B cell (primary cell): ENCODE measurements around the gene B9D2. TPM values are rescaled to one million over a fixed set of nuclear protein-coding genes. Genes with fewer than 3 reads are reported as not detected.
A peak's percentile ranks its signal among the peaks of the same experiment; 100 is the strongest.

Source experiments
- ATAC-seq: fragments of 200-7000 bp; cut with Tn5 transposase; one replicate; pipeline ENCODE4 v1.10.0; 2021; ENCODE audit warnings: low read depth, mild to moderate bottlenecking, moderate number of reproducible peaks, moderate library complexity
- CTCF ChIA-PET: fragments of 350-600 bp; sonication (Branson Sonifier 250); formaldehyde crosslinking; loops from one replicate; lab custom pipeline; 2021; ENCODE audit warnings: antibody characterized with exemption, inconsistent platforms; lab: Charles Lee
- POLR2A ChIA-PET: fragments of 350-600 bp; sonication (Branson Sonifier 250); formaldehyde crosslinking; loops from one replicate; lab custom pipeline; 2021; ENCODE audit warnings: antibody characterized with exemption; lab: Charles Lee
- DNase-seq: peaks from one replicate; pipeline ENCODE4 v3.0.0; 2013
- H2AFZ ChIP-seq: 2 replicates; pipeline ENCODE4 v1.6.1; 2012; ENCODE audit warnings: mild to moderate bottlenecking, low read depth, low read length; ENCODE audit not compliant: insufficient read depth, poor library complexity, severe bottlenecking
- H3K27ac ChIP-seq, 2 donors: 1 replicate in 1 of 2; 2 replicates in 1 of 2; pipeline ENCODE4 v1.5.1; 2012 to 2013; ENCODE audit warnings: low read length in 2 of 2, mild to moderate bottlenecking in 2 of 2, moderate library complexity in 1 of 2
- H3K27me3 ChIP-seq, 4 experiments: fragments of 200-600 bp in 1 of 4; sonication (generic) in 1 of 4; replicated peaks in 1 of 4; 1 replicate in 2 of 4; 2 replicates in 2 of 4; pipeline versions ENCODE4 v1.6.1 to v1.7.0; 2013 to 2016; ENCODE audit warnings: low read length in 3 of 4, mild to moderate bottlenecking in 2 of 4, mixed read lengths in 1 of 4, moderate library complexity in 1 of 4; ENCODE audit not compliant: insufficient read depth in 4 of 4, control insufficient read depth in 3 of 4; ENCODE audit errors: control extremely low read depth in 1 of 4
- H3K36me3 ChIP-seq, 2 experiments: replicated peaks in 1 of 2; 1 replicate in 1 of 2; 2 replicates in 1 of 2; pipeline versions ENCODE4 v1.6.1 to v1.7.1; 2013; ENCODE audit warnings: low read length in 1 of 2; ENCODE audit not compliant: insufficient read depth in 2 of 2, control insufficient read depth in 1 of 2; ENCODE audit errors: control extremely low read depth in 1 of 2, extremely low read depth in 1 of 2
- H3K4me1 ChIP-seq, 2 donors: fragments of 200-600 bp in 1 of 2; sonication (generic) in 1 of 2; 1 replicate in 1 of 2; 2 replicates in 1 of 2; pipeline versions ENCODE4 v1.5.1 to v1.6.1; 2013 to 2017; ENCODE audit warnings: low read length in 2 of 2; ENCODE audit not compliant: control insufficient read depth in 2 of 2, insufficient read depth in 2 of 2
- H3K4me2 ChIP-seq: replicated peaks from 2 replicates; pipeline ENCODE3; 2012; ENCODE audit warnings: mild to moderate bottlenecking, low read depth, low read length; ENCODE audit not compliant: poor library complexity, severe bottlenecking
- H3K4me3 ChIP-seq, 5 experiments: fragments of 200-600 bp in 1 of 5; sonication (generic) in 1 of 5; 1 replicate in 3 of 5; 2 replicates in 2 of 5; pipeline versions ENCODE4 v1.5.1 to v1.7.0; 2011 to 2016; ENCODE audit warnings: low read length in 4 of 5, mild to moderate bottlenecking in 4 of 5, low read depth in 2 of 5, control low read depth in 1 of 5, moderate library complexity in 1 of 5; ENCODE audit not compliant: insufficient read depth in 1 of 5; ENCODE audit errors: control extremely low read depth in 1 of 5, extremely low read depth in 1 of 5
- H3K79me2 ChIP-seq: fragments of 200-600 bp; sonication (generic); one replicate; pipeline ENCODE4 v1.6.0; 2016; ENCODE audit warnings: low read length; ENCODE audit not compliant: control insufficient read depth, insufficient read depth
- H3K9ac ChIP-seq: fragments of 200-600 bp; sonication (generic); 2 replicates; pipeline ENCODE4 v1.6.1; 2017; ENCODE audit warnings: mild to moderate bottlenecking, low read length, moderate library complexity
- H3K9me3 ChIP-seq, 3 donors: one replicate each; pipeline versions ENCODE4 v1.6.1 to v1.7.1; 2013; ENCODE audit warnings: low read length in 2 of 3; ENCODE audit not compliant: control insufficient read depth in 2 of 3, insufficient read depth in 1 of 3; ENCODE audit errors: control extremely low read depth in 1 of 3
- H4K20me1 ChIP-seq: 2 replicates; pipeline ENCODE4 v1.6.0; 2012; ENCODE audit warnings: mild to moderate bottlenecking, low read length; ENCODE audit not compliant: insufficient read depth, control insufficient read depth, poor library complexity, severe bottlenecking
- H3K27ac Mint-ChIP-seq: one replicate; pipeline ENCODE4 v1.8.0; 2021; ENCODE audit warnings: mixed read lengths
- H3K27me3 Mint-ChIP-seq: one replicate; pipeline ENCODE4 v1.8.0; 2021; ENCODE audit warnings: mixed read lengths
- H3K4me1 Mint-ChIP-seq: one replicate; pipeline ENCODE4 v1.8.0; 2021; ENCODE audit warnings: mixed read lengths
- H3K4me3 Mint-ChIP-seq: one replicate; pipeline ENCODE4 v1.8.0; 2021; ENCODE audit warnings: mixed read lengths
- H3K9me3 Mint-ChIP-seq: one replicate; pipeline ENCODE4 v1.8.0; 2022; ENCODE audit warnings: mixed read lengths; ENCODE audit not compliant: insufficient read depth
- CTCF ChIP-seq: fragments of 200-600 bp; IDR thresholded peaks from one replicate; pipeline ENCODE4 v1.8.0; 2022; ENCODE audit warnings: antibody characterized with exemption, mild to moderate bottlenecking
- EZH2 ChIP-seq: IDR thresholded peaks from 2 replicates; pipeline ENCODE4 v1.6.1; 2012; ENCODE audit warnings: borderline replicate concordance, low read depth, mild to moderate bottlenecking, moderate library complexity, low read length; ENCODE audit not compliant: insufficient read depth, poor library complexity, severe bottlenecking
- WGBS: methylation state at CpG from one replicate; pipeline ENCODE4 v1.1.5; 2013; ENCODE audit warnings: missing lambda C conversion rate; ENCODE audit not compliant: insufficient coverage; 5-methylcytosine and 5-hydroxymethylcytosine counted together
- intact Hi-C: fragments of 100-400 bp; cut with micrococcal nuclease; formaldehyde crosslinking; loops from one replicate; pipeline ENCODE4 v1.10.0; 2022
- polyA plus RNA-seq: library from polyadenylated mRNA; depleted of rRNA; stranded (reverse); fragments of >200 nt; gene quantifications from 2 replicates; pipeline ENCODE4 v1.2.3, GENCODE V29; 2012
- total RNA-seq, 2 donors: library from RNA; stranded (reverse); fragments of 120-200 nt in 1 of 2; gene quantifications; 1 replicate in 1 of 2; 2 replicates in 1 of 2; pipeline versions ENCODE4 v1.2.3 to v1.2.4, GENCODE V29; 2013 to 2022

The B9D2 gene
- total and polyA plus RNA-seq, 2 donors (not counting 1 experiment from before 2014, with no cell fraction given): 9.9 to 17.5 TPM

GRCh38 chr19:41307954-41308449 is 55.9 kb downstream of the B9D2 start:
- Histone ChIP-seq H2AFZ (peak overlapping the region; percentile 48), H3K9me3 (no peaks in the 10 kb centered on the region), H3K4me2 (peak overlapping the region; percentile 98), H3K79me2 (peaks cover 69% of the 10 kb centered on the region), H4K20me1 (peaks cover 23% of the 10 kb centered on the region), H3K27me3 (no peaks in the 10 kb centered on the region), H3K27ac (peak overlapping the region; percentile 89 to 100), H3K36me3 (peaks cover 7 to 50% of the 10 kb centered on the region in 2 experiments), H3K9ac (peak overlapping the region; percentile 50), H3K4me1 (peaks cover 64 to 83% of the 10 kb centered on the region in 2 donors), H3K4me3 (peak overlapping the region in 2 of 5 experiments; percentile 3 to 10)
- Mint-ChIP-seq H3K9me3 (no peaks in the 10 kb centered on the region), H3K27ac (peak overlapping the region; percentile 100), H3K4me3 (peak overlapping the region; percentile 98), H3K4me1 (peaks cover 67% of the 10 kb centered on the region), H3K27me3 (no peaks in the 10 kb centered on the region)
- no peak for ATAC-seq
- no peak for TF ChIP-seq EZH2
- WGBS: 39% methylated on average over 3 of the region's 4 CpGs
- DNase-seq: no peak
- ChIA-PET CTCF (interaction anchor here (0.5 to 8.3 kb wide), 22 partner anchors 10 to 645 kb away, joined by 3 to 89 read pairs (median 5); partner anchors contain the start of genes B9D2, HNRNPUL1 and TGFB1), POLR2A (interaction anchor here (1.2 to 1.8 kb wide), 5 partner anchors 19 to 104 kb away, joined by 3 to 11 read pairs (median 4); partner anchors contain the start of genes HNRNPUL1 and TGFB1)
- intact Hi-C loops: loop anchor here (1.0 kb wide), 4 partner anchors 11 to 182 kb away; no protein-coding TSS in a partner anchor

GRCh38 chr19:41307090-41307875 is 56.7 kb downstream of the B9D2 start:
- no peak for DNase-seq
- WGBS: 33% methylated on average over 2 of the region's 8 CpGs
- POLR2A ChIA-PET: interaction anchor here (0.9 to 1.0 kb wide), 2 partner anchors 40 to 44 kb away, joined by 3 to 5 read pairs; no protein-coding TSS in a partner anchor
- H3K4me3 Mint-ChIP-seq: peak overlapping the region; percentile 68
- H3K27me3 ChIP-seq: no peaks in the 10 kb centered on the region
- peaks cover 62% of the 10 kb centered on the region for H3K79me2 ChIP-seq
- H3K4me2 ChIP-seq: peak overlapping the region; percentile 98
- no peak for ATAC-seq
- H3K4me3 ChIP-seq: no peak overlapping the region
- no peaks in the 10 kb centered on the region for H3K9me3 ChIP-seq
- peak overlapping the region; percentile 100 for H3K27ac Mint-ChIP-seq
- CTCF ChIA-PET: interaction anchor here (0.5 to 8.3 kb wide), 22 partner anchors 9 to 644 kb away, joined by 3 to 89 read pairs (median 7); partner anchors contain the start of genes B9D2, HNRNPUL1 and TGFB1
- peaks cover 68 to 85% of the 10 kb centered on the region in 2 donors for H3K4me1 ChIP-seq
- TF ChIP-seq EZH2: no peak
- no peak for TF ChIP-seq CTCF
- H4K20me1 ChIP-seq: peaks cover 17% of the 10 kb centered on the region
- intact Hi-C loops: no loop called here
- H3K9ac ChIP-seq: peak overlapping the region; percentile 10
- peaks cover 5 to 44% of the 10 kb centered on the region in 2 experiments for H3K36me3 ChIP-seq
- H3K27ac ChIP-seq: peak overlapping the region; percentile 89 to 100
- H2AFZ ChIP-seq: no peak overlapping the region
- H3K9me3 Mint-ChIP-seq: no peaks in the 10 kb centered on the region
- H3K27me3 Mint-ChIP-seq: no peaks in the 10 kb centered on the region
- H3K4me1 Mint-ChIP-seq: peaks cover 71% of the 10 kb centered on the region
